ENCODE data around the gene GPM6B.

The GPM6B gene, protein sequence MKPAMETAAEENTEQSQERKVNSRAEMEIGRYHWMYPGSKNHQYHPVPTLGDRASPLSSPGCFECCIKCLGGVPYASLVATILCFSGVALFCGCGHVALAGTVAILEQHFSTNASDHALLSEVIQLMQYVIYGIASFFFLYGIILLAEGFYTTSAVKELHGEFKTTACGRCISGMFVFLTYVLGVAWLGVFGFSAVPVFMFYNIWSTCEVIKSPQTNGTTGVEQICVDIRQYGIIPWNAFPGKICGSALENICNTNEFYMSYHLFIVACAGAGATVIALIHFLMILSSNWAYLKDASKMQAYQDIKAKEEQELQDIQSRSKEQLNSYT

DNA sequence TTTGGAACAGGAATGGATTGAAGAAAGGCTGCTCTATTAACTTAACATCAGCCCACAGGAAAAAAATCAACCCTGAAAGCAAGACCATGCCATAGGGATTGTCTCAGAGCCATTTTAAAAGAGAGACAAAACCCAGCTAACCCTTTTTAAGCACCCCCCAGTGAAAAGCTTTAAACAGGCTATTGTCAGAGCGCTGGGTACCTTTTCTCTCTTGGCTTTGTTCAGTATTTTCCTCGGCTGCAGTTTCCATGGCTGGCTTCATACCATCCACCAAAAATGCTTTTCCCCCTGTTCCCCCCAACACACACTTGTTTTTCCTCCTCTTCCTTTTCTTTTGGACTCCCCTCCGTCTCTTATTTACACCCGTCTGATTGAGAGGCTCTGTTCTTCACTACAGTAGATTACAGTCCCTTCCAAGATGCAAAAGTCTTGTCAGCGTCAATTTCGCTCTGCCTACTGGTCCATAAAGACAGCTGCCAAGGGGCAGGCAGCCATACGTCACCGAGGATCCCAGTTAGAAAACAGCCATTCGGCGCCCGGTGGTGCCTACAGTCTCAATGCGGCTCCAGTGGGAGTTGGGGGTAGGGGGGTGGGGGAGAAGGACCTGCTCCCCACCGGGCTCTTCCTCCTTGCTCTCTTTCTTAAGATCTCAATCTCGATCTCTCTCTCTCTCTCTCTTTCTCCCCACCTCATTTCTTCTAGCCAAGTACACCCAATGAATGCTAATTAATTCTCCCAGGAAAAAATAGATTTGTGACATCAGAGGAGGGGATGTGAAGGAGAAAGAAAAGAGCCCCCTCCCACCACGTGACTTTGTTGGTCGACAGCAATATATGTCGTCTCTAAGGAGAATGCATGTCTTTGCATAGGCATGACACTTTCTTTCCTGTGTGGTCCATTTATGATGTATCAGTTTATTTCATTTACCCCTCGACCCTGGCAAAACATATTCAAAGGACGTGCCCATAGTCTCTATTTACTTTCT, at the start of gene GPM6B:
TSS of gene GPM6B (minus strand) at position 451 of the 985 bp plus-strand sequence. CDS start at position 262, 189 bp downstream.
- TF ChIP-seq GATA2 (IDR thresholded peaks at IDR 0.05; ENCODE audit: low read depth, low read length) = no peak
- no peak for TF ChIP-seq GATA3 (IDR thresholded peaks at IDR 0.05; ENCODE audit: low read depth, low read length)

DNA sequence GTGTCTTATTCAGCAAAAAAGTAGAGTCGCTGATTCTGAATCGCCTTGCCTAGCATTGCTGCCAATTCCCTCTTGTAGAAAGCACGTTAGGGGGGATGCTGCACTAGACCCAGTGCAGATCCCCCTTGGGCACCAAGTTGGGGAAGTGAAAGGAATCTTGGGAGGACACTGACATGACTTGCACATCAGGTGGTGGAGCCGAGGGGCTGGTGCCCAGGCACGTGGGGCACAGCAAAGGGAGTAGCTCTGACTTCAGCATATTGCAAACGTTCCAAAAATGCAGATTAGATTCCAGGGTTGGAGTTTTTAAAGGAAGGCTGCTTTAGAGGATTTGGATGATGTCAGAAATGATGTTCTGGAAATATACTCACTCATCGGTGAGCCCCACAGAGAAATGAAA, 47.4 kb upstream of the GPM6B start:
- no peak for TF ChIP-seq GATA3 (IDR thresholded peaks at IDR 0.05; ENCODE audit: low read depth, low read length)
- TF ChIP-seq GATA2 (IDR thresholded peaks at IDR 0.05; ENCODE audit: low read depth, low read length) = no peak

DNA sequence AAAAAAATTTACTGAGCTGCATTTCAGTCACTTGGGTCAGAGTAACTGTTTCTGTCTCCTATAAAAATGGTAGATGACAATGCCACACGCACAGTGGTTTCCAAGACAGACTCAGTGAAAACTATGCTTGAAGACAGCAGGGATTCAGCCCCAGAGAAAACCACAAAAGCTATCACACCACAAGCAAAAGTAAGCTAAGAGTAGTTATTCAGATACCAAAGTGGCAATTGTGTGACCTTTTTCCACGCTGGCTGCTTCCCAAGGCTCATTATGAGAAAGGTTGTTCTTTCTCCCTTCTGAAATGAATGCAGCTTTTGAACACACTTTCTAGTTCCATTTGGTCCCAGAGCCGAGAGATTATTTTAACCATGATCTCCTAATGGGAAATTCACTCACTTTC, 46.4 kb upstream of the GPM6B start:
- TF ChIP-seq GATA2 (IDR thresholded peaks at IDR 0.05; ENCODE audit: low read depth, low read length) (no peak), GATA3 (IDR thresholded peaks at IDR 0.05; ENCODE audit: low read depth, low read length) (no peak)

DNA sequence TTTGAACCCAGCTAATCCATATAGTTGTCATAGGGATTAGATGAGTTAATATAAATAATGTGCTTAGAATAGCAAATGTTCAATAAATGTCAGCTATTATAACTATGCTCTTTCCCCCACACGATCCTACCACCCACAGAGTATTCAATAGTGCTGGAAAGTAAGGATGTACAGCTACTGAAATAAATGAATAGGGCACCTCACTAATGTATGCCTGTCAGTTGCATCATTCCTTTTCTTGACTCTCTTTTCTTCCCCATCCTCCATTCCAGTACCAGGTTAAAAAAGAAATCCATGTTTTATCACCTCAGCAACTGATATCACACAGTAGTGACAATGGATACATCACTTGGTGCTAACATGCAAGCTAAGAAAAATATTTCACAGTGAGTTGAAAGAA, 42.8 kb upstream of the GPM6B start:
- TF ChIP-seq GATA3 (IDR thresholded peaks at IDR 0.05; ENCODE audit: low read depth, low read length) (no peak), GATA2 (IDR thresholded peaks at IDR 0.05; ENCODE audit: low read depth, low read length) (no peak)

DNA sequence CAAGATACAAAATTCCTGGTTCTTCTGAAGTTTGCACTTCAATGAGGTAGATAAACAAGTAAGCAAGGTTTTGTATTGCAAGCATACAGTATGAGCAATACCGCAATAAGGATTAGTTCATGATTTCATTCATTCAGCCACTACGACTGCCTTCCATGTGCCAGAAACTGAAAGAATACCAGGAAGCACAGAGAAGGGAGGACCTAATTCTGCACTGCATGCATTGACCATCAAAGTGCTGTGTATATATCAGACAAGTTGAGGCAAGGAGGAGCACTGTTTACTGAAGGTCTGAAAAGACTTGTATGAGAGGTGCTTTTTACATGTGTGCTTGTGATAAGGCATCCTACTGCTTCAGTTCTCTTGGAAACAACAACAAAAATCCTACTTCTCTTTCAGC, 40.9 kb upstream of the GPM6B start:
- TF ChIP-seq GATA3 (IDR thresholded peaks at IDR 0.05; ENCODE audit: low read depth, low read length) (no peak), GATA2 (IDR thresholded peaks at IDR 0.05; ENCODE audit: low read depth, low read length) (no peak)

DNA sequence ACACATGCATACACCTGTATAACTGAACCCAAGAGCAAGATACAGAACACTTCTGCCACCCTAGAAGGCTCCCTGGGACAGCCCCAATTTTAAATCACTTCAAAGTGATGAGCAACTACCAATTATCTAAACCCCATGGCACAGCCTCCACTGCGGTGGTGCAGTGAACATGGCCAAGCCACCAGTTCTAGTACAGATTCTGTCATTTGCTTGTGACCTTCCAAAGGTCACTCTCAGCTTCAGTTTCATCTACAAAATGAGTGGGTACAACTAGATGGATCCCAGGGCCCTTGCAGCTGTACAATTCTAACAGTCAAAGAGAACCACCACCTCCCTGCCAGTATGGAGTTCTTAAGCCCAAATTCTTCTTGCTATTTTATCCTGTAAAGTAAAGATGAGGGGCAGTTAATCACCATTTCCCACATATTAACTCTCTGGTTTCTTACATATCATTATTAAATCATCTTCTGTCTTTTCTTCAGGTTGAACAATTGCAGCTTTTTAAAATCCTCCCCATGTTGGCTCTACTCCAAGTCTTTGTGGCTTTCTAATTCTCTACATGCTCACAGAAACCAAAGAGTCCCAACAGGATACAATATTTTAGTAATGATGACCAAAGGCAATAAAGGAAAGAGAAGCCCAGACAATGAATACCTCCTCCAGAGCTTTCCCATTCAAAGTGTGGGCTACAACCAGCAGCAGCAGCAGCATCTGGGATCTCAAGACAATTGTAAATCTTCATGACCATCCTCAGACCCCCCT, 39.0 kb upstream of the GPM6B start:
- TF ChIP-seq GATA2 (IDR thresholded peaks at IDR 0.05; ENCODE audit: low read depth, low read length) = no peak
- TF ChIP-seq GATA3 (IDR thresholded peaks at IDR 0.05; ENCODE audit: low read depth, low read length) = no peak

DNA sequence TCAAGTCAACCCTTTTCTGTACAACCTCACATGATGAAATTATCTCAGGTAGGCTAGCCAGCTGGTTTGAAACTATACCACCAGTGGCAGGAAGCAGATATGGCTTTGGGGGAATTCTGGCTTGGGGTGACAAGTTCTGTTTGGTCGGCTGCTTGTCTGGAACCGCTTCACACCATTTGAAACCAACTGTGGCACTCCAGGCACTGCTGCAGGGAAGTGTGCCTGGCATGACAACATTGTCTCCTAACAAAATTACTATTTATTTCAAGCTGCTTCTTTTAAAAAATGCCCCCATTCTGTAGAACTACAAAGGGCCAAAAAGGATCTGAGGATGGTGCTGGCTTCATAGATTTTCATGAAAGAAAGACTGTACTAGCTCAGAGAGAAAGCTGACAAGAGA, 37.1 kb upstream of the GPM6B start:
- TF ChIP-seq GATA3 (IDR thresholded peaks at IDR 0.05; ENCODE audit: low read depth, low read length) (no peak), GATA2 (IDR thresholded peaks at IDR 0.05; ENCODE audit: low read depth, low read length) (no peak)

DNA sequence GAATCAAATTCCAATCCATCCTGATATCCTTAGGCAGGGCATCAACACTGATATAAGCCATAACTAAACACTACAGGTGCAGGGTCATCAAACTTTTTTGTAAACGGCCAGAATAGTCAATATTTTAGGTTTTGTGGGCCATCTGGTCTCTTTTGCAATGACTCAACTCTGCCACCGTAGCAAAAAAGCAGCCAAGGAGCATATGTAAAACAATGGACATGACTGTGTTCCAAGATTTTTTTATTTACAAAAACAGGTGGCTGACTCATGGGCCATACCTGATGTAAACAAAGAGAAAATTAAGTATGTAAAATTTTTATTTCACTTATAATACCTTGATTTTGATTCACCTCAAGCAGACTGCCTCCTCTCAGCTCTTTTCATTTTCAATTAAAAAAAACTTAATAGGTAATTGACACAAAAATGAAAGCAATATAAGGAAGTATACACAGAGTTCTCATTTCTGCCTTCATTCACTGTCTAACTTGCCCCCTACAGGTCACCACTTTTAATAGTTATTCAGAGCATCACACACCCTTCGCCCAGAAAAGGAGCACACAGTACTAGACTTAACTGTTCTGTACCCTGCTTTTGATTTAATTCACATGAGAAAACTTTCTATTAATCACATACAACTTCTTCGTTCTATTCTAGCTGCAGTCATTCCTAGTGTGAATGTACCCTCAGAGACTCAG, 35.3 kb upstream of the GPM6B start:
- no peak for TF ChIP-seq GATA3 (IDR thresholded peaks at IDR 0.05; ENCODE audit: low read depth, low read length)
- TF ChIP-seq GATA2 (IDR thresholded peaks at IDR 0.05; ENCODE audit: low read depth, low read length) = no peak

DNA sequence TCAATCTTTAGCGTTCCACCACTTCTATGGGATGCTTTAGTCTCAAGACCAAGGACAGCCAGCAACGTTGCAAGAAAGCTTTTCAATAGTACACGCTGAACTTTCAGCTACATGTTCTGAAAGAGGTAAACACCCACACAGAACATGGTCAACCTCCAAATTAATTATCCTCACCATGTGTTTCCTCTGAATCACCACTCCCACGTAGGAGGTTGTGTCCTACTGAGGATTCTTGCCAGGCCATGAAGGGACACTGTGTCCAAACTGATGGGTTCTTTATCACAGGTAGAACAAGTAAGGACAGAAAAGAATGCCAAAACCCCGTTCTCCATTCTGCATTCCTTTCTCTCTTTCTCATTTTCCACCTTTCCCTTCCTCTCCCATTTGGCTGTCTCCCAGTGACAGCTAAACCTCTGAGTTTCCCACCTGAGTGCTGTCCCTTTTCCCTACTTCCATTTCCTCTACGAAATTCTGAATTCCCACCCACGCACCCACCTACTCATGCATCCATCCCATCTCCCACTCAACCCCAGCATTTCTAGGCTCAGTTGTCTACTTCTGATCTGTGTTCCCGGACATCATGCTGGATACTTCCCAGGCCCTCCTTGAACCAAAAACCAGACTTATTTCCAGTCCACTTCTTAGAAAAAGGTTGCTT, 29.0 kb upstream of the GPM6B start:
- TF ChIP-seq GATA2 (IDR thresholded peaks at IDR 0.05; ENCODE audit: low read depth, low read length) (no peak), GATA3 (IDR thresholded peaks at IDR 0.05; ENCODE audit: low read depth, low read length) (no peak)

DNA sequence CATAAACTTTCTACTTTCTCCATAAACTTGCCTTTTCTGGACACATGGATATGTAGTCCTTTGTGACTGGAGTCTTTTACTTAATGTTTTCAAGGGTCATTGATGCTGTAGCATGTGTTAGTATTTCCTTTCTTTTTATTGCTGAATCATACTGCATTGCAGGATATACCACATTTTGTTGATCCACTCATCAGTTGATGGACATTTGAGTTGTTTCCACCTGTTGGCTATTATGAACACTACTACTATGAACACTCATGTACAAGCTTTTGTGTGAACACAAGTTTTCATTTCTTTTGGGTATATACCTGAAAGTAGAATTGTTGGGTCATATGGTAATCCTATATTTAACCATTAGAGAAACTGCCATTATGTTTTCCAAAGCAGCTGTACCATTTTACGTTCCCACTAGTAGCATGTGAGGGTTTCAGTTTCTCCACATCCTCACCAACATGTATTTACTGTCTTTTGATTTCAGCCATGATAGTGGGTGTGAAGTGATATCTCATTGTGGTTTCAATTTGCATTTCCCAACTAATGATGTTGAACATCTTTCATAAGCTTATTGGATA, 26.3 kb upstream of the GPM6B start:
- TF ChIP-seq GATA2 (IDR thresholded peaks at IDR 0.05; ENCODE audit: low read depth, low read length) = no peak
- no peak for TF ChIP-seq GATA3 (IDR thresholded peaks at IDR 0.05; ENCODE audit: low read depth, low read length)

DNA sequence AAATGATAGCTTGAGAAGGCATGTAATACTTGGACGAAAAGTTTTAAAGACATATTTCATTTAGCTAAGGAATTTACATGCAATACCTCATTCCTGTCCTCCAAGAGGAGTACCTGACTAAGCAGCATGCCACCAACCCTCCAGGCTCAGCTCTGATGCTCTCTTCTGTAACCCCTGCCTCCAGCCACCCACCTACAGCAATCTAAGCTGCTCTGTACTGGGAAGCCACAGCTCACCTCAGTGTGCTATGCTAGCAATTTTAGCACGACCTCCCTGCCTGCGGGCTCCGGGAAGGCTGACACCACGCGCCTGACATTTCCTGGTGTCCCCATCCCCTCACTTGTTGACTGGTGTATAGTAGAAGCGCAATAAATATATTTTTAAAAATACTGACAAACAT, 23.2 kb upstream of the GPM6B start:
- TF ChIP-seq GATA3 (IDR thresholded peaks at IDR 0.05; ENCODE audit: low read depth, low read length) (no peak), GATA2 (IDR thresholded peaks at IDR 0.05; ENCODE audit: low read depth, low read length) (no peak)

DNA sequence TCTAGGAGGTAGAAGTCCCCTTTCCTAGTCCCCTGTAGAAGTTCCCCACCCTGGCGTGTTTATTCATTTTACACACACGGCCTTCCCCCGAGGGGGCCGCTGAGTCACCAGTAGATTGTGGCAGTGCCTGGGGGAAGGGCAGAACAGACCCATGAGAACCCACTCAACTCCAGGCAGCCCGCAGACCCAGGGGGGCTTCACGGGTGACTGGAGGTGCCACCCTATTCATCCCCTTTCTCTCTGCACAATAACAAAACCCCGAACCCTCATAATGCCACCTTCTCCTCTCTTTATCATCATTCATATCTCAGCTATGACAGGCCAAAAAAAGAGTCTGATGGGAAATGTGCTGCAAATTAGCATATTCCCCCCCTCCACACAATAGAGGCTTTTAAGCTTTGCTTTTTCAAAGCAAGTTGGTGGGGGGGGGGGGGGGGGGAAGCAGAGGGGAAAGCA, 20.4 kb upstream of the GPM6B start:
- TF ChIP-seq GATA2 (IDR thresholded peaks at IDR 0.05; ENCODE audit: low read depth, low read length) = no peak
- no peak for TF ChIP-seq GATA3 (IDR thresholded peaks at IDR 0.05; ENCODE audit: low read depth, low read length)

DNA sequence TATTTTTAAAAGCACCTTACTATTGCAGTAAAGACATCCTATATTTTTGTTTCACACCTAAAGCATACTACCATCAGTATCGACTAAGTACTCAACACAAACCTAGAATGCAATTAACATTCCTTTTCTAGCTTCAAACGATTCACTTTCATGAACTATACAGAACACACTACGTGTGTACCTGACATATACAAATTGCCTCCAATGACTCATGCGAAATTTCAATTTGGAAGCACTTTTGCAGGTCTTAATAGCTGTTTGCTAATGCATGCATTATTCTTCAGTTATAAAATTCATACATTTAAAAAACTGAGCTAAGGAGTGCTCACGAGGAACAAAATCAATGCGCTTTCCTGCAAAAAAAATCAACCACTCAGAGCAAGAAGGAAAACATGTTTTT, 19.7 kb upstream of the GPM6B start:
- no peak for TF ChIP-seq GATA3 (IDR thresholded peaks at IDR 0.05; ENCODE audit: low read depth, low read length)
- TF ChIP-seq GATA2 (IDR thresholded peaks at IDR 0.05; ENCODE audit: low read depth, low read length) = no peak
